ENCODE measurements around the gene UBE2N.
"Not testable (repeated sequence)": the region's sequence is repeated elsewhere in the genome, so short reads cannot be mapped to it uniquely, and the experiment has no call there.

- TF ChIP-seq CTCF (conservative IDR thresholded peaks at IDR 0.05); EZH2 (IDR thresholded peaks at IDR 0.05; ENCODE audit: low read depth): not testable (repeated sequence)
Measured at GRCh38 chr12:93399183-93399863, 42.4 kb downstream of the UBE2N start.

All from PC-9 (cell line).